Colonic mucosa (tissue), 4 donors: ENCODE data around the gene SFMBT2. TPM values are rescaled to one million over a fixed set of nuclear protein-coding genes. Genes with fewer than 3 reads are reported as not detected.
"Not testable (repeated sequence)": the region's sequence is repeated elsewhere in the genome, so short reads cannot be mapped to it uniquely, and the experiment has no call there.

Experiments used
- DNase-seq: peaks from one replicate; pipeline ENCODE4 v3.0.0-alpha.2; 2020
- H3K27ac ChIP-seq: fragments of 200-600 bp; one replicate; pipeline ENCODE4 v1.8.0; 2021
- H3K27me3 ChIP-seq: fragments of 200-600 bp; one replicate; pipeline ENCODE4 v1.8.0; 2021
- H3K36me3 ChIP-seq: fragments of 200-600 bp; one replicate; pipeline ENCODE4 v1.8.0; 2021
- H3K4me1 ChIP-seq: fragments of 200-600 bp; one replicate; pipeline ENCODE4 v1.8.0; 2021; ENCODE audit warnings: mild to moderate bottlenecking
- H3K4me3 ChIP-seq: fragments of 200-600 bp; one replicate; pipeline ENCODE4 v1.8.0; 2021
- H3K9ac ChIP-seq, 2 donors: one replicate each; pipeline ENCODE4 v1.7.0; 2013; ENCODE audit warnings: control low read depth in 2 of 2, low read depth in 2 of 2, low read length in 2 of 2
- H3K9me3 ChIP-seq: fragments of 200-600 bp; one replicate; pipeline ENCODE4 v1.8.0; 2021
- intact Hi-C: fragments of 100-400 bp; cut with DNase I; formaldehyde crosslinking; loops from one replicate; pipeline ENCODE4 v1.14.1; 2022
- total RNA-seq, 2 donors: library from RNA; stranded (reverse); fragmentation: NEBNext Ultra II Directional in 1 of 2; extraction: Animal tissue kit (Norgen Biotek cat#: 25700) in 1 of 2; gene quantifications; one replicate each; pipeline ENCODE4 v1.2.1, GENCODE V29; 2021
- TF ChIP-seq, protein P1 (sequence below): fragments of 200-600 bp; IDR thresholded peaks from one replicate; pipeline ENCODE4 v1.8.0; 2022; ENCODE audit warnings: antibody characterized with exemption, mild to moderate bottlenecking
- donor health status: healthy.
- donor health status: DM: no; HTN: no; CAD: no.
- donor health status: DM: no; HTN: no; CAD: no.

SFMBT2 gene
- total RNA-seq, 2 donors from 2014 or later = 2.3 to 3.5 TPM

DNA sequence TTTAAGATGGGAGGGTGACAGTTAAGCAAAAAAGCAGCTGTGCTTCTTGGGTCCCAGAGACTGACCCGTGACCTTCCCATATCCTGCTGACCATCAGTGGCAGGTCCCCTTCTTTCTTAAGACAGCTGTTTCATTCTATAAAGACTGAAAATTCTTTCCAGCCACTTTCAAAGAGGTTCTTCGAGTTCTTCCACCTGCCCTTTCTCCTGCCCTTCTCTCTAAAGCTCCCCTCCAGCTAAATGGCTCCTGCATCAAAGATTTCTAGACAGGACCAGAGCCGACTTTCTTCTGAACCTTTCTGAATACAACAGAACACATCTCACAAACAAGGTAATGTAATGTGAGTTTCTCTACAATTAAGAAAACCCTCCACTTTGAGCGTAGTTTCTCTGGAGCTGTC lies 180.8 kb downstream of the SFMBT2 start:
- TF ChIP-seq, protein P1, sequence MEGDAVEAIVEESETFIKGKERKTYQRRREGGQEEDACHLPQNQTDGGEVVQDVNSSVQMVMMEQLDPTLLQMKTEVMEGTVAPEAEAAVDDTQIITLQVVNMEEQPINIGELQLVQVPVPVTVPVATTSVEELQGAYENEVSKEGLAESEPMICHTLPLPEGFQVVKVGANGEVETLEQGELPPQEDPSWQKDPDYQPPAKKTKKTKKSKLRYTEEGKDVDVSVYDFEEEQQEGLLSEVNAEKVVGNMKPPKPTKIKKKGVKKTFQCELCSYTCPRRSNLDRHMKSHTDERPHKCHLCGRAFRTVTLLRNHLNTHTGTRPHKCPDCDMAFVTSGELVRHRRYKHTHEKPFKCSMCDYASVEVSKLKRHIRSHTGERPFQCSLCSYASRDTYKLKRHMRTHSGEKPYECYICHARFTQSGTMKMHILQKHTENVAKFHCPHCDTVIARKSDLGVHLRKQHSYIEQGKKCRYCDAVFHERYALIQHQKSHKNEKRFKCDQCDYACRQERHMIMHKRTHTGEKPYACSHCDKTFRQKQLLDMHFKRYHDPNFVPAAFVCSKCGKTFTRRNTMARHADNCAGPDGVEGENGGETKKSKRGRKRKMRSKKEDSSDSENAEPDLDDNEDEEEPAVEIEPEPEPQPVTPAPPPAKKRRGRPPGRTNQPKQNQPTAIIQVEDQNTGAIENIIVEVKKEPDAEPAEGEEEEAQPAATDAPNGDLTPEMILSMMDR = no peak
- no peak overlapping the region for H3K4me3 ChIP-seq
- H3K36me3 ChIP-seq = no peaks in the 10 kb centered on the region
- H3K27me3 ChIP-seq = no peaks in the 10 kb centered on the region
- DNase-seq = no peak
- intact Hi-C loops = no loop called here
- H3K9me3 ChIP-seq = no peaks in the 10 kb centered on the region
- no peak overlapping the region for H3K9ac ChIP-seq
- no peak overlapping the region for H3K27ac ChIP-seq
- no peaks in the 10 kb centered on the region for H3K4me1 ChIP-seq

DNA sequence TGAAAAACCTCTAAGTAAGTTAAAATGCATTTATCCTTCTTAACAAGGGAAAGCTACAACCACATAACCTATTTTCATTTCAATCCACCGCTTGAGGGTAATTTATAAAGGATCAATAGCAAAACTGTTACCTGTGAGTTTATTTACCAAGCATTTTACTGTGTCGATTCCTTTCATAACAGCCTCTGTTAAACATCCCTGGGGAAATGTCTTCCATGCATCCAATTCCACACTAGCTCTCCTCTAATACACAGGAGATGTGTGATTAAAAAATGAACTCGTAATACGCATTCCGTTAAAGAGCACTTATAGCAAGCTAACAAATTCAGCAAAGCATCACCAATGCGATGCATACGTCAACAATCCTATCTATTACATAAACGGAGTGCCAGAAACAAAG lies 185.7 kb downstream of the SFMBT2 start:
- intact Hi-C loops = no loop called here
- no peaks in the 10 kb centered on the region for H3K27me3 ChIP-seq
- H3K4me1 ChIP-seq = no peaks in the 10 kb centered on the region
- H3K36me3 ChIP-seq = no peaks in the 10 kb centered on the region
- no peak overlapping the region for H3K9ac ChIP-seq
- no peak for DNase-seq
- TF ChIP-seq, protein P1 = no peak
- H3K4me3 ChIP-seq = no peak overlapping the region
- no peak overlapping the region for H3K27ac ChIP-seq
- no peaks in the 10 kb centered on the region for H3K9me3 ChIP-seq

DNA sequence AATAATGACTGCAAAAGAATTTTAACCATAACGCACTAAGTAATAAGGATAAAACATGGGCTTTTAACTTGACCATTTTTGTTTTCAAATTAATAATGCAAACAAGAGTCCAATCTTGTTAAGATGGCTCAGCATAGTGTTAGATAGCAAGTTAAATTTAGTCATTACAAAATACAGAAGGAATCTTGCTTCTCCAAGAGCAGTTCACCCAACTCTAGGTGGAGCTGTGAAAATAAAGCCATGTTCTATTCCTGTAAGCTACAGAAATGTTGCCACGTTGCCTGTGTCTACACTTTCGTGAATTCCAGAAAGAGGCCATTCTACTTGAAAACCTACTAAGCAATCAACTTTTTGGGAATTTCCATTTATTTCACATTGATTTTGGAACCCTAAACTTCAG lies 191.9 kb downstream of the SFMBT2 start:
- TF ChIP-seq, protein P1 = no peak
- DNase-seq = no peak
- no peaks in the 10 kb centered on the region for H3K4me1 ChIP-seq
- H3K9ac ChIP-seq = no peak overlapping the region
- no peaks in the 10 kb centered on the region for H3K27me3 ChIP-seq
- no peaks in the 10 kb centered on the region for H3K36me3 ChIP-seq
- H3K27ac ChIP-seq = no peak overlapping the region
- H3K9me3 ChIP-seq = no peaks in the 10 kb centered on the region
- intact Hi-C loops = no loop called here
- H3K4me3 ChIP-seq = no peak overlapping the region

DNA sequence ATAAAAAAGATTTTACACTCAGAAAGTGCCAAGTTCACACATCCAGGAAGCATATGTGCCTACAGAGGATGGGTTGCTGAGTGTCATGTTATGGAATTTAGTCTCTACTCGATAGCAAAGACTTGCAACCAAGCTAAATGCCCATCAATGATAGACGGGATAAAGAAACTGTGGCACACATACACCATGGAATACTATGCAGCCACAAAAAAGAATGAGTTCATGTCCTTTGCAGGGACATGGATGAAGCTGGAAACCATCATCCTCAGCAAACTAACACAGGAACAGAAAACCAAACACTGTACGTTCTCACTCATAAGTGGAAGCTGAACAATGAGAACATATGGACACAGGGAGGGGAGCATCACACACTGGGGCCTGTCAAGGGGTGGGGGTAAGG lies 198.1 kb downstream of the SFMBT2 start:
- H3K27ac ChIP-seq, H3K4me3 ChIP-seq, intact Hi-C loops, H3K36me3 ChIP-seq, DNase-seq, H3K27me3 ChIP-seq, H3K4me1 ChIP-seq, H3K9ac ChIP-seq, H3K9me3 ChIP-seq: not testable (repeated sequence)

DNA sequence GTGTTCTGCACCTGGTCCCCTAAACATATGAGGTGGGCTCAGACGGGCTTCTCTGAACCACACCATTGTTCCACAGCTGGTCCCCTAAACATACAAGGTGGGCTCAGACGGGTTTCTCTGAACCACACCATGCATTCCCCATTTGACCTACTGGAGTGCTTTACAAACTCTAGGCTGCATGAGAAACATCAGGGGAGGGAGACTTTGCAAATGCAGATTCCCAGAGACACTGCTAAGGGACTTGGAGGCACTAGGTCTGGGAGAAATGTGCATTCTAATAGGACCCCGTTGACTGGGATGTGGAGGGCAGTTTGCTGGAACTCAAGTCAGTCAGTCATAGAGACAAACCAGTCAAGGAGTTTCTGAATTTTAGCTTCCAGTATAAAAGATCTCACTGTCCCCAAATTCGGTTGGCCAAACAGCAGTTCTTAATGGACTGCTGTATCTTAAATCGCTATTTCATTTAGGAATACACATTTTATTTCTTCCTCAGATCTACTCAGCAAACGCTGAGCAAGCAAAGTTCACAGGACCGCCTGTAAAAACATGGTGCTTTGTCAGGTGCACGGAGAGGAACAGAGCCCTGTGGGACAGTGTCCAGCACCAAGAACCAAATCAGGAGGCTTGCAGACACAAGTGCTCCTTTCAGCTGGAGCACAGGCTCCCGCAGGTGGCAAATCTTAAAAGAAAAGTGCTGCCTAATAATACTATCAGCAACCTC lies 198.8 kb downstream of the SFMBT2 start:
- intact Hi-C loops = no loop called here
- Histone ChIP-seq H3K4me3 (no peak overlapping the region), H3K36me3 (no peaks in the 10 kb centered on the region), H3K9me3 (no peaks in the 10 kb centered on the region), H3K27ac (no peak overlapping the region), H3K4me1 (no peaks in the 10 kb centered on the region), H3K27me3 (no peaks in the 10 kb centered on the region), H3K9ac (no peak overlapping the region)
- DNase-seq = no peak
- TF ChIP-seq, protein P1 = no peak

DNA sequence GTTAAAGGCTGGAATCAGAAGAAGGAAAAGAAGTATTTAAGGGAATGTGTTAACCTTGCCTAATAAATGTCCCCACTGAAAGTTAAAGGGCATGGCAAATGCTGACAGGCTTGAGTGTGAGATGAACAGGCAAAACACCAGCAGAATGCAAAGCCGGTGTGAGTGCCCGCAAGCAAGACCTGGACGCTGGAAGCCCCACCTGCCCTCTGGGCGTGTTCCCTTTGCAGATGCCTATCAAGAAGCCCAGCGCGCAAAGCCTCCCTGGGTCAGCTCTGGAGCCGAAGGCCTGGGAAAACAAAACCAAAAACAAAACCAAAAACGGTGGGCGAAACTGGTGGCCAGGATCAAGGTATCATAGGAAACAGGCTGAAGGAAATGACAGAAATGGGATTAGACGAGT lies 200.3 kb downstream of the SFMBT2 start:
- no peak for DNase-seq
- H3K9me3 ChIP-seq = no peaks in the 10 kb centered on the region
- H3K36me3 ChIP-seq = no peaks in the 10 kb centered on the region
- no peak overlapping the region for H3K27ac ChIP-seq
- H3K4me1 ChIP-seq = no peaks in the 10 kb centered on the region
- intact Hi-C loops = no loop called here
- H3K27me3 ChIP-seq = no peaks in the 10 kb centered on the region
- H3K9ac ChIP-seq = no peak overlapping the region
- TF ChIP-seq, protein P1 = no peak
- H3K4me3 ChIP-seq = no peak overlapping the region
